Measurements from ENCODE around the gene BTG3.

Gene BTG3

DNA sequence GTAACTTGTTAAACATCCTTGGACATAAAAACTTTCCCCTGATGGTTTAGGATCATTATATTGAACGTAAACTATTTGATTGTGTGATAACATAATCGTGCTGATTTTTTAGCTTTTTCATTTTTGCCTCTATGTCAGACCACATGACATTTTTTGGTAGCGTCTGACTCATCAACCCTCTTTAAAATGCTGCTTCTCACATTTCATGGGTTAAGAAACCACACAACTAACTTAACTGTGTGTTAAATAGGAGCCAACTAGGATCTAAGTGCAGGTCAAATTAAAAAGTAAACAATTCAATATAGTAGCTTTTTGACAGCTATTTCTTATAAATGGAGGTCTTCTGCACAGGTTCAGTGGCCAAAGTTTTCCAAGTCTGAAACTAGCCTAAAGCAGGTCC lies 9.8 kb downstream of the BTG3 start:
- H3K27ac ChIP-seq, result no peak overlapping the region
- TF ChIP-seq, protein P1, sequence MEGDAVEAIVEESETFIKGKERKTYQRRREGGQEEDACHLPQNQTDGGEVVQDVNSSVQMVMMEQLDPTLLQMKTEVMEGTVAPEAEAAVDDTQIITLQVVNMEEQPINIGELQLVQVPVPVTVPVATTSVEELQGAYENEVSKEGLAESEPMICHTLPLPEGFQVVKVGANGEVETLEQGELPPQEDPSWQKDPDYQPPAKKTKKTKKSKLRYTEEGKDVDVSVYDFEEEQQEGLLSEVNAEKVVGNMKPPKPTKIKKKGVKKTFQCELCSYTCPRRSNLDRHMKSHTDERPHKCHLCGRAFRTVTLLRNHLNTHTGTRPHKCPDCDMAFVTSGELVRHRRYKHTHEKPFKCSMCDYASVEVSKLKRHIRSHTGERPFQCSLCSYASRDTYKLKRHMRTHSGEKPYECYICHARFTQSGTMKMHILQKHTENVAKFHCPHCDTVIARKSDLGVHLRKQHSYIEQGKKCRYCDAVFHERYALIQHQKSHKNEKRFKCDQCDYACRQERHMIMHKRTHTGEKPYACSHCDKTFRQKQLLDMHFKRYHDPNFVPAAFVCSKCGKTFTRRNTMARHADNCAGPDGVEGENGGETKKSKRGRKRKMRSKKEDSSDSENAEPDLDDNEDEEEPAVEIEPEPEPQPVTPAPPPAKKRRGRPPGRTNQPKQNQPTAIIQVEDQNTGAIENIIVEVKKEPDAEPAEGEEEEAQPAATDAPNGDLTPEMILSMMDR (conservative IDR thresholded peaks at IDR 0.05; ENCODE audit: low read depth), result no peak
- ChIA-PET CTCF (no interaction called here), POLR2A (ENCODE audit: low non-redundant PET) (no interaction called here)
- no peak for DNase-seq (ENCODE audit: low spot score)

DNA sequence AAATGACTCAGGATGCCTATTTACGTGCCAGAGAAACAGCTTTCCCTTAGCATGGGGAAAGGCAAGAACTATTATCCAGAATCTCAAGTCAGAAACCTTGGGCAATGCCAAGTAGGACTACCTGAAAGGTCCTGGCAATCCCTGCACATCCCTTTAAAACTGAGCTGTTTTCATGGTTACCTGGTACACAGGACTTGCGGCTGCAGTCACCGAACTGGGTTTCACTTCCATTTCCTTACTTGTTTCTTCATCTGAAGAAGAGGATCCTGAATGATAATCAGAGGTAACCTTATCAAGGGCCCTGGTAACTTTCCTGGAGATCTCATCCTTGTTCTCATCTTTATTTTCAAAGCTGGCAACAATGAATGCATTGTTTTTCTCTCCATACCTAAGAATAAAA lies 14.3 kb downstream of the BTG3 start:
- DNase-seq (ENCODE audit: low spot score), result no peak
- POLR2A ChIA-PET (ENCODE audit: low non-redundant PET), result no interaction called here
- no peak overlapping the region for H3K27ac ChIP-seq
- TF ChIP-seq, protein P1 (conservative IDR thresholded peaks at IDR 0.05; ENCODE audit: low read depth), result no peak
- CTCF ChIA-PET, result interaction anchor here (0.7 kb wide), 1 partner anchor 241 kb away, joined by 3 read pairs; no protein-coding TSS in a partner anchor

DNA sequence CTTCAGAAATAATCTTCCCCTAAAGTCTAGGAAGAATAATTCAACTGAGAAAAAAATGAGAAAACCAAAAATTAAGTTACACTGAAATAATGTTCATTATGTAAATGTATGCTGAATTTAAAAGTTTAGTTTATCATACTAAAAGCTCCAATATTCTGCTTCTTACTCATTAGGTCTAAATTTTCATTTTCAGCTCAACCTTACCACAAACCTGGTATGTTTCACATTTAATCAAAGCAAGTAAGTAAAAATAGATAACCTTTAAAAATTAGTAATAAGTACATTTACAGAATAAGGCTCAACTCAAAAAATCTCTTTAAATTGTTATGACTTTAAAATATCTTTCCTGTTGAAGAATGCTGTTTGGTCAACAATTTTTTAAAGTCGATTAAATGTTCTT lies 15.0 kb downstream of the BTG3 start:
- no peak overlapping the region for H3K27ac ChIP-seq
- CTCF ChIA-PET, result no interaction called here
- POLR2A ChIA-PET (ENCODE audit: low non-redundant PET), result no interaction called here
- TF ChIP-seq, protein P1 (conservative IDR thresholded peaks at IDR 0.05; ENCODE audit: low read depth), result no peak
- DNase-seq (ENCODE audit: low spot score), result no peak

DNA sequence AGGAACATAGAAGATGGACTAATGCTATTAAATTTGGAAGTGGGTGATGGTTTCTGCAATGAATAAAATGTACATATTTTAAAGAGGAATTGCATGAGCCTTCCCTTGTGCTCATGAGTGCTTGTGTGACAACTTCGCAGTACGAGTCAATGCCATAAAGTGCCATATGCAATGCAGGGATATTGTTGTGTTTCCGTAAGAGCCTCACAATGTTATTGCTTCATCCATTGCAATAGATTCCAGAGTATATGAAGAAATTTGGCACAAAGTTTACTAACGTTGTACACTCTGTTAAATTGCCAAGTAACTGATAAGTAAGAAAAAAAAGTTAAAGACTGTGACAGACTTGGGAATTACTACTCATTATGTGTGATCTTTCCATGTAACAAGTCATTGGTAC lies 22.3 kb downstream of the BTG3 start:
- no peak for DNase-seq (ENCODE audit: low spot score)
- ChIA-PET POLR2A (ENCODE audit: low non-redundant PET) (no interaction called here), CTCF (no interaction called here)
- H3K27ac ChIP-seq, result no peak overlapping the region
- TF ChIP-seq, protein P1 (conservative IDR thresholded peaks at IDR 0.05; ENCODE audit: low read depth), result no peak

DNA sequence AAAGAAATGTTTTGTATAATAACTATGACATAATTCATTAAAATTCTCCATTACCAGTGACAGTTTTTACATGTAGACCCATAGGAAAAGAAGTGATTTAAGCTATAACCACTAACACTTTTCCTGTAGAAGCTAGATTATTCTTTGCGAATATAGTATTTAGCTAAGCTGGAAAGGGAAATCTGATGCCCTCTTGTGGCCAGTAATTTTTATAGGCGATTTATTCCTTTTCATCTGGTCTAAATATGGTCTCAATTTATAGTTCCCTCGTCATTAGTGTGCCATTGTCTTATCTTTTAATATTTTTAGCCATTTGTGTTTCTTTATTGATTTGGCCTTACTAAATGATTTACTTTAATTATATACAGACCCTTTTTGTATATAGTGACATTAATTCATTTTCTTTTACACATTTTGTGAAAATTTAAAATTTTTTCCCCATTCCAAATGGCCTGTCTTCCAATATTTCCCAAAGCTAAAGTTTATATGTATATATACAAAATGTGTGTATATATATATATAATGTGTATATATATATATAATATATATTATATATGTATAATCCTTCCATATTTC lies 26.7 kb downstream of the BTG3 start:
- ChIA-PET CTCF (interaction anchor here (0.7 to 2.6 kb wide), 4 partner anchors 14 to 229 kb away, joined by 4 to 20 read pairs (median 5); no protein-coding TSS in a partner anchor), POLR2A (ENCODE audit: low non-redundant PET) (no interaction called here)
- TF ChIP-seq, protein P1 (conservative IDR thresholded peaks at IDR 0.05; ENCODE audit: low read depth), result peak; percentile 69

DNA sequence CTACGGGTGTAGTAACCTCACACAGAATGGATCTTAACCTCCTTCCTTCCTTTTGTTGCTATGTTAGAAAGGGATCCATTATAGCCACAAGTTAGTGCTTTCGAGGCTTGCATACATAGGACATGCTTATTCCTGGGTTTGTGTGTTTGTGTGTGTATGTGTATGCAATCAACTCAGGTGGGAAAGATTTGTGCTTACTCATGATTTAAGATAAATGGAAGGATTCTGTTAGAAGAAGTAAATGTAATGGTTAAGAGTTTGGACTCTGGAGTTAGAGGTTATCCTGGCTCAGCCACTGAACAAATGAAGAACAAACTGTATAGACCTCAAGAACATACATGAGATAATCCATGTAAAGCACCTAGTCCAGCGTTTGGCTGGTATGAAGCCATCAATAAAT lies 28.8 kb downstream of the BTG3 start:
- H3K27ac ChIP-seq, result no peak overlapping the region
- no peak for DNase-seq (ENCODE audit: low spot score)
- TF ChIP-seq, protein P1 (conservative IDR thresholded peaks at IDR 0.05; ENCODE audit: low read depth), result no peak
- POLR2A ChIA-PET (ENCODE audit: low non-redundant PET), result no interaction called here
- CTCF ChIA-PET, result interaction anchor here (2.6 kb wide), 1 partner anchor 197 kb away, joined by 20 read pairs; no protein-coding TSS in a partner anchor

More for the DNA sequence above, 26.7 kb downstream of the BTG3 start:
- peak; percentile 28 for DNase-seq (ENCODE audit: low spot score)
- no peak overlapping the region for H3K27ac ChIP-seq
